Measurements from ENCODE around the gene SHISA9.

SHISA9 gene

GRCh38 chr16:13029786-13030185, 128.4 kb downstream of the SHISA9 start:
- DNase-seq (ENCODE audit: low read depth), result no peak

GRCh38 chr16:13030769-13031168, 129.4 kb downstream of the SHISA9 start:
- no peak for DNase-seq (ENCODE audit: low read depth)

- no peak for DNase-seq (ENCODE audit: low read depth)
These were observed 131.5 kb downstream of the SHISA9 start for GRCh38 chr16:13032911-13033310.

DNA sequence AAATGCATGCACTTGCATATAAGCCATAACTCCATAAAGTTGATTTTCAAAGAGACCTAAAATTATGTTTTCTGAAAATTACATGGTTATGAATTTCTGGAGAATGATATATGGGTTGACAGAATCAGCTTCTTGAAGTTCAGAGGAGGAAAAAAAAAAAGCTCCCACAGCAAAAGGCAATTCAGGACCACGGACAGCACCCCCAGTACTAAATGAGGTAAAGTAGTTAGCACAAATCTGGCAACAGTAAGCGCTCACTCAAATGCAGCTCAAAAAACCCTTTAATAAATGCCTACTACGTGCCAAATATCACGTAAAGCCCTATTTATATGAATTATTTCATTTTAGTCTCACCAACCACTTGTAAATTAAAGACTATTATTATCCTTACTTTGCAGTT, 135.2 kb downstream of the SHISA9 start:
- no peak for DNase-seq (ENCODE audit: low read depth)

DNA sequence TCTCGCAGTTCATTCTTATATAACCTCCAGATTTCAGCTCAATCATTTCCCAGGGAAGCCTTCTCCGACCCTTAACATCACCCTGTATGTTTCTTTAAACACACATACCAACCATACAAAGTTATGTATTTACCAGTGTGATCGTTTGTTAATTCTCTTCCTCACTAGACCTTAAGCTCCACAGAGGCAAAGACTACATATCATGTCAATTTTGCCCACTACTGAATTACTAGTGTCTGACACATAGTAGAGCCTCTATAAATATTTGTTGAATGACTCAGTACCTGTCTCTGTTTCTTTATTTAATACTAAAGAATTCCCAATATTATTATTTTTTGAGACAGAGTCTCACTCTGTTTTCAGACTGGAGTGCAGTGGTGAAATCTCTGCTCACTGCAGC, 137.2 kb downstream of the SHISA9 start:
- no peak for DNase-seq (ENCODE audit: low read depth)

- DNase-seq (ENCODE audit: low read depth), result no peak
These were observed 138.1 kb downstream of the SHISA9 start for GRCh38 chr16:13039526-13039925.

DNA sequence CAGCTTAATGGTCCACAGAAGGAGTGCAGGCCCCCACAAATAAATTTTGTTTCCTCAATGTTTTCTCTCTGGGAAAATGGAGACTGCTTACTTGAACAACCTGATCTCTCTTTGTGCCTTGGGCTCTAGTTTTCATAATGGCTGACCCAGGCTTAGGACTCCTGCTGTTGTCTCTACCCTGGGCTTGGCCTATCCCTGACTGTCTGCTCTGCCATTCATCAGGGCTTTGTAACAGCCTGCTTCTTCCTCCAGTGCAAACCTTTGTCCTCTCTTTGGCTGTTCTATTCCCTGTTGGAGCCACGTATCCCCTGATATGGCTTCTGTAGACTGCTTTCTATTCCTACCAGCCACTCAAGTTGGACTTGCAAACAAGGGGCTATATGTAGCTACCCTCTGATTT, 139.8 kb downstream of the SHISA9 start:
- no peak for DNase-seq (ENCODE audit: low read depth)

- DNase-seq (ENCODE audit: low read depth), result no peak
These were observed 140.4 kb downstream of the SHISA9 start for GRCh38 chr16:13041646-13042290.

- DNase-seq (ENCODE audit: low read depth), result no peak
These were observed 140.9 kb downstream of the SHISA9 start for GRCh38 chr16:13042291-13042685.

- no peak for DNase-seq (ENCODE audit: low read depth)
These were observed 144.8 kb downstream of the SHISA9 start for GRCh38 chr16:13046061-13046821.

DNA sequence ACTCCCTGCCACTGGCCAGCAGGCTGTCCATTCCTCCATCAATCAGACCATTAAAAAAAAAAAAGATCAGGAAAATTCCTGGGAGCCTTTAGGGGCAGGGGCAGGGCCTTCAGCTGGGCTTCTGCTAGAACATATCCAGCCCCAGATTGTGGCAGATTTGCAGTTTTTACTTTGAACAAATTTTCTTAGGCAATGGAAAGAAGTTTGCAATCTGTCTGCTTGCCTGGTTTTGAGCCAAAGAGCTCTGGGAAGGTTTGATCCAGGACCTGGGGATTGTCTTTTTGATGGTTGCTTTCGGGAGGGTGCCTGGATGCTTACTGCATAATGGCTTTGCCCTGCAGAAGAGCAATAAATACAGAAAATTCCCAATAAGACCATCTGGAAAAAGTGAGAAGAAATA, 145.9 kb downstream of the SHISA9 start:
- no peak for DNase-seq (ENCODE audit: low read depth)

DNA sequence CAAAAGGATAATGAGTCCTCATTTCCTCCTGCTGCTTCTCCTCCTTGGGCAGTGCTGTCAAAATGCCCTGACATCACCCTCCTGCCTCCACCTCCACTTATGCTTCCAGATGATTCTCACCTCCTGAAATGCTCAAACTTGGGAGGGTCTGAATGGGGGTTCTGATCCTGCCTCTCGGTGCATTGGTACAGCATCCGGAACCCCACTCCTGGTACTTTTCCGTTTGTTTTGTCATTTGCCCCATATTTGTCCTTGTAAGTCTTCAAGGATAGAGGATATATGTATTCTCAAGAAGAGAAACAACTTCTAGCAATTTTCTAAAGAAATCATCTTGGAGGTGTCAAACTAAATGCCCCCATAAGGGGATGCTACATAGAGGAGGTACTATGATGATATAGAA, 148.3 kb downstream of the SHISA9 start:
- no peak for DNase-seq (ENCODE audit: low read depth)

GRCh38 chr16:13052431-13052830, 151.0 kb downstream of the SHISA9 start:
- no peak for DNase-seq (ENCODE audit: low read depth)

- DNase-seq (ENCODE audit: low read depth), result no peak
These were observed 154.1 kb downstream of the SHISA9 start for GRCh38 chr16:13055480-13055879.

DNA sequence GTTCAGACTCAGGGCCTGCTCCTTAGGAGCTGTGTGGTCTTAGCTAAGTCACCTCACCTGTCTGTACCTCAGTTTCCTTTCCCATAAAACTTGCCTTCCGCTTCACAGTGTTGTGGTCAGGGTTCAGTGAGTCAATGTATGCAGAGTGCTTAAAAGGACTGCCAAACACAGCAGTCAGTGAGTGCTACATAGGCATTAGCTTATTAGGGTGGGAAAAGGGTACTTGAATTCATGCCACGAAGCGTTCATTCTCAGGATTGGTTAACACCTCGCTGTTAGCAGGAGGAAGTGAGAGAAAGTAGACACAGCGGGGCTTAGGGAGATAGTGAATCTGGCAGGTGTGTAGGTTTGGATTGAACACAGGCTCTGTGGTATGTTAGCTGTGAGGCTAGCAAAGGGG, 155.2 kb downstream of the SHISA9 start:
- no peak for DNase-seq (ENCODE audit: low read depth)

GRCh38 chr16:13060932-13061331, 159.5 kb downstream of the SHISA9 start:
- no peak for DNase-seq (ENCODE audit: low read depth)

DNA sequence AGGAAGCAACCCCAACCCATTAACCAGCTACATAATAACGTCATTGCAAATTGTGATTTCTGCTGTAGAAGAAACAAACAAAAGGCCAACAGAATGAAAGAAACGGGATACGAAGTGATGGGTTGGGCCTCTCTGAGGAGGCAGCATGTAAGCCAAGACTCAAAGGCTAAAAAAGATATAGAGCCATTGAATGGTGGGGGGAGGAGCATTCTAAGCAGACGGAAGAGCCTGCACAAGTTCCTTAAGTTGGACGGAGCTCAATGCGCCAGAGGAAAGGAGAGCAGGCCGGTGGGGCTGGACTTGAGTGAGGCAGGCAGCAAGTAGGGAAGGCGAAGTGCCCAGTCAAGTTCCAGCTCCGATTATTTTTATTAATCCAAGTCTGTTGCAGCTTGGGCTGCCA, 160.3 kb downstream of the SHISA9 start:
- DNase-seq (ENCODE audit: low read depth), result no peak

- DNase-seq (ENCODE audit: low read depth), result no peak
These were observed 160.8 kb downstream of the SHISA9 start for GRCh38 chr16:13062219-13062618.

GRCh38 chr16:13063457-13063856, 162.1 kb downstream of the SHISA9 start:
- no peak for DNase-seq (ENCODE audit: low read depth)

DNA sequence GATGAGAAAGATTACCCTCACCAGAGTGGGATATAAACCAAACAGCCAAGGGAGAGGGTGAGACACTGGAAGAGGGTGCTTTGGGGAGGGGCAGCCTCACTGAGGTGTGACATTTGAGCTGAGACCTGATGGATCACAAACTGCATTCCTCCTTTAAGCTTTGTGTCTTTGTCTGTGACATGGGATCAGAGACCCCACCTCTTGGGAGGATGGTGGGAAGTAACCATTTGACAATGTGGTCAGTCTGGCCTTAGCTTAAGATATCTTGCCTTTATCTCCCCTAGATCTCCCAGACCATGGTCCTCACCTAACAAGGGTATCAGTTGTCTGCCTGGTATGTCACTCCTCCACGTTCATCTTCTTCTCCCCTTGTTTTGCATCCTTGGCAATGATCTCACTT, 163.4 kb downstream of the SHISA9 start:
- DNase-seq (ENCODE audit: low read depth), result no peak

DNA sequence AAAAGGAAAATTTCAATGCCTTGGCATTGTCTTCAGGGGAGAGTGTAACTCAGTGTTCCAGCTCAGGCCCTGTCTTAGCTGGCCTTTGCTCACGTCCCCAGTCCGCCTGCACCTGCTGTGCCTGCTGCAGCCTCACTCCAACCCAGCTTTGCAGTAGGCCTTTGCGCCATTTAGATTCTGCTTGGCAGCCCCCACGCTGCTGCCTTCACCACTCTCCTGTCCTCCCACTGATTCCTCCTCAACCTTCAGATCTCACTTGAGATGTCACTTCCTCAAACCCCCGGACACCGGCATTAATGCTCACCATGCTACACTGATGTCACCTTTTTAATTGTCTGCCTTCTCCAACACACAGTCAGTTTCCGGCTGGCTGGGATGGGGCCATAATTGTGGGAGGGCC, 166.2 kb downstream of the SHISA9 start:
- DNase-seq (ENCODE audit: low read depth), result no peak

GRCh38 chr16:13068912-13069583, 167.7 kb downstream of the SHISA9 start:
- DNase-seq (ENCODE audit: low read depth), result no peak

DNA sequence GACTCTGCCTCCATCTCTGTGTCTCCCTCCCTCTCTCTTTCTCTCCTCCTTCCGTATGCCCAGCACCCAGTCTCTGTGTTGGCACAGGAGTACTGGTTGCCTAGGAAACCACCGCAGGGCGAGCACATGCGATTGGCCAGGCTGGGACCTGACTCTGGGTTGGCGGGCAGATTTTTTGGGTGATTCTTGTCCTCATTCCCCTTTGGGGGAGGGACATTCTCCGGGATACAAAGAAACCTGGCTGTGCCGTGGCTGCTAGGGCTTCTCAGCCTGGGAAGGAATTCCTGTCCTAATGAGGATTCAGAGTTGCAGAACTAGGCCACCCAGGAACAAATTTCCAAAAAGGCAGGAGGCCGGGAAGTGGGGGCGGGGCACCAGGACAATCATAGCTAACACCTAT, 168.9 kb downstream of the SHISA9 start:
- no peak for DNase-seq (ENCODE audit: low read depth)

Data from activated T-helper 1 cell treated with Interleukin-2 at 50 U/mL for 16 hours (primary cell).